Calu3 (cell line): ENCODE data around the gene NEMP2. TPM values are rescaled to one million over a fixed set of nuclear protein-coding genes. Genes with fewer than 3 reads are reported as not detected.

Source experiments
- BruUV-seq: library from RNA; stranded (reverse); fragments of 400-500 nt; replicated peaks from 2 replicates; lab custom pipeline; 2021; lab: Mats Ljungman, UMichigan
- CTCF ChIA-PET: fragments of 300-600 bp; sonication (Branson Sonifier 250); formaldehyde crosslinking; loops from one replicate; lab custom pipeline; 2022; ENCODE audit warnings: antibody characterized with exemption; lab: Charles Lee
- DNase-seq: peaks from one replicate; pipeline ENCODE4 v3.0.0; 2022
- H3K27ac Mint-ChIP-seq: one replicate; pipeline ENCODE4 v1.8.0; 2022; ENCODE audit warnings: mixed read lengths; ENCODE audit not compliant: unreplicated experiment
- H3K27me3 Mint-ChIP-seq: one replicate; pipeline ENCODE4 v1.8.0; 2022; ENCODE audit warnings: mixed read lengths; ENCODE audit not compliant: unreplicated experiment
- H3K36me3 Mint-ChIP-seq: one replicate; pipeline ENCODE4 v1.8.0; 2022; ENCODE audit warnings: mild to moderate bottlenecking, moderate library complexity, mixed read lengths; ENCODE audit not compliant: insufficient read depth, unreplicated experiment
- H3K4me1 Mint-ChIP-seq: one replicate; pipeline ENCODE4 v1.8.0; 2022; ENCODE audit warnings: mild to moderate bottlenecking, low read depth, mixed read lengths; ENCODE audit not compliant: unreplicated experiment
- H3K4me3 Mint-ChIP-seq: one replicate; pipeline ENCODE4 v1.8.0; 2022; ENCODE audit warnings: mild to moderate bottlenecking, low read depth, moderate library complexity, mixed read lengths; ENCODE audit not compliant: unreplicated experiment
- H3K9me3 Mint-ChIP-seq: one replicate; pipeline ENCODE4 v1.8.0; 2022; ENCODE audit warnings: low read depth, mixed read lengths; ENCODE audit not compliant: unreplicated experiment
- CTCF ChIP-seq: fragments of 200-600 bp; IDR thresholded peaks from one replicate; pipeline ENCODE4 v1.8.0; 2022; ENCODE audit warnings: antibody characterized with exemption; ENCODE audit not compliant: unreplicated experiment
- intact Hi-C: fragments of 100-400 bp; cut with micrococcal nuclease; formaldehyde crosslinking; loops from one replicate; pipeline ENCODE4 v1.10.0; 2022; ENCODE audit not compliant: unreplicated experiment
- total RNA-seq: library from RNA; stranded (reverse); gene quantifications from 2 replicates; pipeline ENCODE4 v1.2.3, GENCODE V29; 2022

NEMP2 gene
- total RNA-seq, 1 experiment from 2014 or later: 10.2 TPM

- no peaks in the 10 kb centered on the region for H3K27me3 Mint-ChIP-seq
- H3K36me3 Mint-ChIP-seq: peaks cover under 1% of the 10 kb centered on the region
- intact Hi-C loops: no loop called here
- H3K4me1 Mint-ChIP-seq: peaks cover 9% of the 10 kb centered on the region
- DNase-seq: no peak
- BruUV-seq: no TSS peak
- TF ChIP-seq CTCF: no peak
- H3K27ac Mint-ChIP-seq: no peak overlapping the region
- no peaks in the 10 kb centered on the region for H3K9me3 Mint-ChIP-seq
- CTCF ChIA-PET: no interaction called here
- no peak overlapping the region for H3K4me3 Mint-ChIP-seq
These were observed 72.3 kb downstream of the NEMP2 start for GRCh38 chr2:190462181-190462580.

GRCh38 chr2:190460487-190460886 lies 74.0 kb downstream of the NEMP2 start:
- BruUV-seq: no TSS peak
- TF ChIP-seq CTCF: no peak
- Mint-ChIP-seq H3K27me3 (no peaks in the 10 kb centered on the region), H3K27ac (no peak overlapping the region), H3K36me3 (no peaks in the 10 kb centered on the region), H3K9me3 (no peaks in the 10 kb centered on the region), H3K4me3 (no peak overlapping the region), H3K4me1 (no peaks in the 10 kb centered on the region)
- no peak for DNase-seq
- intact Hi-C loops: no loop called here
- CTCF ChIA-PET: no interaction called here

- no TSS peak for BruUV-seq
- no peaks in the 10 kb centered on the region for H3K9me3 Mint-ChIP-seq
- no peak overlapping the region for H3K27ac Mint-ChIP-seq
- CTCF ChIA-PET: no interaction called here
- TF ChIP-seq CTCF: no peak
- H3K4me1 Mint-ChIP-seq: no peaks in the 10 kb centered on the region
- H3K4me3 Mint-ChIP-seq: no peak overlapping the region
- H3K27me3 Mint-ChIP-seq: no peaks in the 10 kb centered on the region
- intact Hi-C loops: no loop called here
- DNase-seq: no peak
- no peaks in the 10 kb centered on the region for H3K36me3 Mint-ChIP-seq
These were observed 74.6 kb downstream of the NEMP2 start for GRCh38 chr2:190459881-190460280.

GRCh38 chr2:190458352-190459107 lies 76.0 kb downstream of the NEMP2 start:
- H3K36me3 Mint-ChIP-seq: no peaks in the 10 kb centered on the region
- H3K4me1 Mint-ChIP-seq: no peaks in the 10 kb centered on the region
- DNase-seq: no peak
- CTCF ChIA-PET: no interaction called here
- no peaks in the 10 kb centered on the region for H3K9me3 Mint-ChIP-seq
- no peak overlapping the region for H3K4me3 Mint-ChIP-seq
- H3K27me3 Mint-ChIP-seq: no peaks in the 10 kb centered on the region
- intact Hi-C loops: no loop called here
- no TSS peak for BruUV-seq
- TF ChIP-seq CTCF: no peak
- no peak overlapping the region for H3K27ac Mint-ChIP-seq
